ENCODE measurements around the gene CCT8L2. TPM values are rescaled to one million over a fixed set of nuclear protein-coding genes. Genes with fewer than 3 reads are reported as not detected.
"Not testable (repeated sequence)": the region's sequence is repeated elsewhere in the genome, so short reads cannot be mapped to it uniquely, and the experiment has no call there.

Gene CCT8L2
- total RNA-seq, 2 donors from 2014 or later = not detected

- WGBS, 2 experiments (ENCODE audit: insufficient coverage in 1 of 2, insufficient read length in 1 of 2) = no CpG with 5 or more reads among the region's 9 CpGs
- H3K4me3 Mint-ChIP-seq; H3K27ac Mint-ChIP-seq; H3K27ac ChIP-seq (ENCODE audit: low read depth, low read length); H3K36me3 Mint-ChIP-seq (ENCODE audit: low read depth); H3K4me1 Mint-ChIP-seq; DNase-seq; H3K27me3 Mint-ChIP-seq (ENCODE audit: insufficient read depth); H3K36me3 ChIP-seq (ENCODE audit: control insufficient read depth, insufficient read depth, low read length); H3K4me3 ChIP-seq (ENCODE audit: low read length); H3K9ac ChIP-seq (ENCODE audit: extremely low read depth, low read length, poor library complexity, severe bottlenecking); H3K4me1 ChIP-seq (ENCODE audit: control insufficient read depth, insufficient read depth, low read length); H3K27me3 ChIP-seq (ENCODE audit: control insufficient read depth, insufficient read depth, low read length, poor library complexity, severe bottlenecking): not testable (repeated sequence)
- peaks cover 70% of the 10 kb centered on the region for H3K9me3 Mint-ChIP-seq
- H3K9me3 ChIP-seq (ENCODE audit: control insufficient read depth, low read length) = peaks cover 49% of the 10 kb centered on the region
These were observed 11.2 kb upstream of the CCT8L2 start for GRCh38 chr22:16603770-16604242.

DNA sequence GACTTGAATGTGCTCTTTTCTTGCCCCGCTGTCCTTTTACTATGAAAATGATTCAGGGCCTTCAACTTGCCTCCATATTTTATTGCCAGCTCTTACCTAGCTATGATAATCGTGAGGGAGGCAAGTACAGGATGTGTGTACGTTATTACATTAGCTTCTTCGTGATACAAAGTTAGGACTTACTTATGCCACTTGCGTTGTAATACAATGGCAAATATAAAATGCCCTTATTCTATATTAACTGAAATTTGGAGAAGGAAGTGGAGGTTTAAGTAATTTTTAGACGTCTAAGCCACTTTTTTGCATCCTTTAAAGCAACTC is 10.8 kb upstream of the CCT8L2 start:
- Mint-ChIP-seq H3K4me3 (no peak overlapping the region), H3K27me3 (ENCODE audit: insufficient read depth) (no peaks in the 10 kb centered on the region), H3K9me3 (peaks cover 70% of the 10 kb centered on the region)

DNA sequence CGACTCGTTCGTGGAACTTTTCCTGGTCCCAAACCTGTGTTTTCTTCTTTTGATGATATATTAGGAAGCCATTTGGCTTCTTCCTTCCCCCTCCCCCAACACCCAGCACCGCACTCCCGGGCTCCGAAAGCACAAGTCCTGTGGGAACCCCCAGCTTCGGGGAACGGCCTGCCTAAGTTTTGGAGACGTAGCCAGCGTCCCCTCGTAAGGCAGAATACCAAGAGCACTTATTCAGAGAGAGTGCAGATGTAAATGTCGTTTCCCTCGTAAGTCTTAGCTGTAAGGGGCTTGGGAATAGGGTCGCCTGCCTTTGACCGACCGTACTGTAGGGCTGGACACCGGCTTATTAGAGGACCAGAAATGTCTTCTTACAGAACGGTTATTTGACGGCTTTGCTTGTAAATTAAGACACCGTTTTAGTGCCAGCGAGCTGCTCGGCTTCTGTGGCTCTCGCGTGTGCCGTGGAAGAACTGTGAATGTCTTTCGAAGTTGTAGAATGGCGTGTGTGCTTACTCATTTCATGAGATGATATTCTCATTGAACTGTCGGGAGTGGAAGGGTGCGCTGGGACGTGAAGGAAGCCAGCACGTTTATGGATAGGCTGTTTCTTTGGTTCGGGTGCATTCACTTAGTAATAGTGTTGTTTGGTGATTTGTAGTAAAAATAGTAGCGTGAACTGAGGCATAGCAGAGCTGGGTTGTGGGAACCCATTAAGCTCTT is 10.3 kb upstream of the CCT8L2 start:
- H3K9me3 ChIP-seq (ENCODE audit: control insufficient read depth, low read length) = peaks cover 49% of the 10 kb centered on the region
- not testable (repeated sequence) for H3K9ac ChIP-seq (ENCODE audit: extremely low read depth, low read length, poor library complexity, severe bottlenecking); H3K27ac Mint-ChIP-seq; H3K27me3 ChIP-seq (ENCODE audit: control insufficient read depth, insufficient read depth, low read length, poor library complexity, severe bottlenecking); H3K4me3 Mint-ChIP-seq; H3K4me1 ChIP-seq (ENCODE audit: control insufficient read depth, insufficient read depth, low read length); H3K4me1 Mint-ChIP-seq; H3K27me3 Mint-ChIP-seq (ENCODE audit: insufficient read depth); H3K4me3 ChIP-seq (ENCODE audit: low read length); H3K36me3 ChIP-seq (ENCODE audit: control insufficient read depth, insufficient read depth, low read length); H3K27ac ChIP-seq (ENCODE audit: low read depth, low read length); H3K36me3 Mint-ChIP-seq (ENCODE audit: low read depth); DNase-seq
- WGBS, 2 experiments (ENCODE audit: insufficient coverage in 1 of 2, insufficient read length in 1 of 2) = 85 to 87% methylated on average over 22 to 32 of the region's 33 CpGs
- H3K9me3 Mint-ChIP-seq = peaks cover 70% of the 10 kb centered on the region

More for the DNA sequence above, 10.8 kb upstream of the CCT8L2 start:
- no peak for DNase-seq
- 70 to 88% methylated on average over 3 to 6 of the region's 6 CpGs for WGBS, 2 experiments (ENCODE audit: insufficient coverage in 1 of 2, insufficient read length in 1 of 2)
- Mint-ChIP-seq H3K36me3 (ENCODE audit: low read depth) (no peaks in the 10 kb centered on the region), H3K27ac (no peak overlapping the region), H3K4me1 (no peaks in the 10 kb centered on the region)
- TF ChIP-seq, protein P1, sequence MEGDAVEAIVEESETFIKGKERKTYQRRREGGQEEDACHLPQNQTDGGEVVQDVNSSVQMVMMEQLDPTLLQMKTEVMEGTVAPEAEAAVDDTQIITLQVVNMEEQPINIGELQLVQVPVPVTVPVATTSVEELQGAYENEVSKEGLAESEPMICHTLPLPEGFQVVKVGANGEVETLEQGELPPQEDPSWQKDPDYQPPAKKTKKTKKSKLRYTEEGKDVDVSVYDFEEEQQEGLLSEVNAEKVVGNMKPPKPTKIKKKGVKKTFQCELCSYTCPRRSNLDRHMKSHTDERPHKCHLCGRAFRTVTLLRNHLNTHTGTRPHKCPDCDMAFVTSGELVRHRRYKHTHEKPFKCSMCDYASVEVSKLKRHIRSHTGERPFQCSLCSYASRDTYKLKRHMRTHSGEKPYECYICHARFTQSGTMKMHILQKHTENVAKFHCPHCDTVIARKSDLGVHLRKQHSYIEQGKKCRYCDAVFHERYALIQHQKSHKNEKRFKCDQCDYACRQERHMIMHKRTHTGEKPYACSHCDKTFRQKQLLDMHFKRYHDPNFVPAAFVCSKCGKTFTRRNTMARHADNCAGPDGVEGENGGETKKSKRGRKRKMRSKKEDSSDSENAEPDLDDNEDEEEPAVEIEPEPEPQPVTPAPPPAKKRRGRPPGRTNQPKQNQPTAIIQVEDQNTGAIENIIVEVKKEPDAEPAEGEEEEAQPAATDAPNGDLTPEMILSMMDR (conservative IDR thresholded peaks at IDR 0.05) = no peak
- Histone ChIP-seq H3K36me3 (ENCODE audit: control insufficient read depth, insufficient read depth, low read length) (no peaks in the 10 kb centered on the region), H3K4me3 (ENCODE audit: low read length) (no peak overlapping the region), H3K27me3 (ENCODE audit: control insufficient read depth, insufficient read depth, low read length, poor library complexity, severe bottlenecking) (no peaks in the 10 kb centered on the region), H3K27ac (ENCODE audit: low read depth, low read length) (no peak overlapping the region), H3K9ac (ENCODE audit: extremely low read depth, low read length, poor library complexity, severe bottlenecking) (no peak overlapping the region), H3K4me1 (ENCODE audit: control insufficient read depth, insufficient read depth, low read length) (no peaks in the 10 kb centered on the region), H3K9me3 (ENCODE audit: control insufficient read depth, low read length) (peaks cover 49% of the 10 kb centered on the region)

- H3K4me3 Mint-ChIP-seq; DNase-seq; H3K27me3 Mint-ChIP-seq (ENCODE audit: insufficient read depth); H3K4me1 Mint-ChIP-seq; H3K4me1 ChIP-seq (ENCODE audit: control insufficient read depth, insufficient read depth, low read length); H3K36me3 Mint-ChIP-seq (ENCODE audit: low read depth); H3K36me3 ChIP-seq (ENCODE audit: control insufficient read depth, insufficient read depth, low read length); H3K4me3 ChIP-seq (ENCODE audit: low read length); H3K27ac ChIP-seq (ENCODE audit: low read depth, low read length); H3K9ac ChIP-seq (ENCODE audit: extremely low read depth, low read length, poor library complexity, severe bottlenecking); H3K27ac Mint-ChIP-seq; H3K27me3 ChIP-seq (ENCODE audit: control insufficient read depth, insufficient read depth, low read length, poor library complexity, severe bottlenecking): not testable (repeated sequence)
- WGBS, 2 experiments (ENCODE audit: insufficient coverage in 1 of 2, insufficient read length in 1 of 2) = 90 to 92% methylated on average over 38 to 69 of the region's 70 CpGs
- peaks cover 70% of the 10 kb centered on the region for H3K9me3 Mint-ChIP-seq
- peaks cover 45% of the 10 kb centered on the region for H3K9me3 ChIP-seq (ENCODE audit: control insufficient read depth, low read length)
These were observed 9.7 kb upstream of the CCT8L2 start for GRCh38 chr22:16602224-16602727.

Data from endodermal cell (in vitro differentiated cells).